Esophagus squamous epithelium (tissue), 5 donors: Measurements from ENCODE around the gene PLEKHN1. TPM values are rescaled to one million over a fixed set of nuclear protein-coding genes. Genes with fewer than 3 reads are reported as not detected.

Experiments
- DNase-seq: peaks from one replicate; lab custom pipeline; 2025; lab: John Stamatoyannopoulos, UW
- H3K27ac ChIP-seq, 4 donors: fragments of 200-600 bp; sonication (generic); one replicate each; pipeline ENCODE4 v1.5.1; 2016 to 2019; ENCODE audit warnings: mild to moderate bottlenecking in 1 of 4
- H3K27me3 ChIP-seq, 4 donors: fragments of 200-600 bp; sonication (generic); 1 replicate in 3 of 4; 2 replicates in 1 of 4; pipeline versions ENCODE4 v1.5.1 to v1.6.0; 2017 to 2021; ENCODE audit warnings: antibody characterized with exemption in 1 of 4
- H3K36me3 ChIP-seq, 3 donors: fragments of 200-600 bp; sonication (generic); one replicate each; pipeline ENCODE4 v1.5.1; 2016 to 2019
- H3K4me1 ChIP-seq, 3 donors: fragments of 200-600 bp; sonication (generic); one replicate each; pipeline ENCODE4 v1.5.1; 2017 to 2019
- H3K4me3 ChIP-seq, 4 donors: fragments of 200-600 bp; sonication (generic); 1 replicate in 3 of 4; 2 replicates in 1 of 4; pipeline ENCODE4 v1.5.1; 2016 to 2019; ENCODE audit warnings: mild to moderate bottlenecking in 2 of 4, moderate library complexity in 1 of 4
- H3K9me3 ChIP-seq, 3 donors: fragments of 200-600 bp; sonication (generic); one replicate each; pipeline ENCODE4 v1.5.1; 2016 to 2019
- POLR2A ChIP-seq, 4 donors: fragments of 450-650 bp; IDR thresholded peaks; one replicate each; pipeline ENCODE4 v1.6.1; 2017; ENCODE audit warnings: antibody characterized with exemption in 4 of 4, mild to moderate bottlenecking in 4 of 4, moderate library complexity in 3 of 4
- WGBS, 2 donors: methylation state at CpG; one replicate each; pipeline ENCODE4 v1.1.5; 2018; 5-methylcytosine and 5-hydroxymethylcytosine counted together
- intact Hi-C: fragments of 100-400 bp; cut with DNase I; formaldehyde crosslinking; loops from one replicate; pipeline ENCODE4 v1.15.0; 2022
- total RNA-seq, 4 donors: library from RNA; depleted of rRNA; stranded (reverse); fragments of >200 nt; gene quantifications; one replicate each; pipeline ENCODE4 v1.1.0, GENCODE V29; 2016
- TF ChIP-seq, protein P1 (sequence below), 6 experiments: fragments of 450-650 bp in 4 of 6; fragments of 200-600 bp in 2 of 6; sonication (generic) in 2 of 6; IDR thresholded peaks; one replicate each; pipeline ENCODE4 v1.5.1; 2016 to 2019; ENCODE audit warnings: antibody characterized with exemption in 6 of 6, mild to moderate bottlenecking in 4 of 6, moderate library complexity in 4 of 6
- donor health status: DM: yes; HTN: yes; CAD: no.

PLEKHN1 gene
- total RNA-seq, 4 donors from 2014 or later: 16.8 to 39.6 (median 23.4) TPM

- Histone ChIP-seq H3K4me3 (peak within 1 kb of the TSS; percentile 80 to 99 (median 90)), H3K36me3 (peaks cover 26 to 57% (median 37%) of the 10 kb centered on the region in 3 donors), H3K27me3 (peaks cover 0 to 6% (median 0%) of the 10 kb centered on the region in 4 donors), H3K27ac (peak within 1 kb of the TSS; percentile 70 to 83 (median 78)), H3K4me1 (peaks cover 26 to 63% (median 35%) of the 10 kb centered on the region in 3 donors), H3K9me3 (no peaks in the 10 kb centered on the region)
- TF ChIP-seq, protein P1, sequence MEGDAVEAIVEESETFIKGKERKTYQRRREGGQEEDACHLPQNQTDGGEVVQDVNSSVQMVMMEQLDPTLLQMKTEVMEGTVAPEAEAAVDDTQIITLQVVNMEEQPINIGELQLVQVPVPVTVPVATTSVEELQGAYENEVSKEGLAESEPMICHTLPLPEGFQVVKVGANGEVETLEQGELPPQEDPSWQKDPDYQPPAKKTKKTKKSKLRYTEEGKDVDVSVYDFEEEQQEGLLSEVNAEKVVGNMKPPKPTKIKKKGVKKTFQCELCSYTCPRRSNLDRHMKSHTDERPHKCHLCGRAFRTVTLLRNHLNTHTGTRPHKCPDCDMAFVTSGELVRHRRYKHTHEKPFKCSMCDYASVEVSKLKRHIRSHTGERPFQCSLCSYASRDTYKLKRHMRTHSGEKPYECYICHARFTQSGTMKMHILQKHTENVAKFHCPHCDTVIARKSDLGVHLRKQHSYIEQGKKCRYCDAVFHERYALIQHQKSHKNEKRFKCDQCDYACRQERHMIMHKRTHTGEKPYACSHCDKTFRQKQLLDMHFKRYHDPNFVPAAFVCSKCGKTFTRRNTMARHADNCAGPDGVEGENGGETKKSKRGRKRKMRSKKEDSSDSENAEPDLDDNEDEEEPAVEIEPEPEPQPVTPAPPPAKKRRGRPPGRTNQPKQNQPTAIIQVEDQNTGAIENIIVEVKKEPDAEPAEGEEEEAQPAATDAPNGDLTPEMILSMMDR (IDR thresholded peaks at IDR 0.05): peak in 1 of 6 experiments; percentile 14
- TF ChIP-seq POLR2A (IDR thresholded peaks at IDR 0.05): peak in 2 of 4 donors; percentile 13 to 43
- DNase-seq: peak; percentile 41
- 0% methylated on average over 3 to 9 of the region's 101 CpGs for WGBS, 2 donors
- intact Hi-C loops: no loop called here
Measured at GRCh38 chr1:958823-959730, 7.2 kb upstream of the PLEKHN1 start, which contains the start of gene NOC2L. Gene NOC2L (minus strand): TSS chr1:959256. CDS start chr1:959240, 16 bp downstream.

DNA sequence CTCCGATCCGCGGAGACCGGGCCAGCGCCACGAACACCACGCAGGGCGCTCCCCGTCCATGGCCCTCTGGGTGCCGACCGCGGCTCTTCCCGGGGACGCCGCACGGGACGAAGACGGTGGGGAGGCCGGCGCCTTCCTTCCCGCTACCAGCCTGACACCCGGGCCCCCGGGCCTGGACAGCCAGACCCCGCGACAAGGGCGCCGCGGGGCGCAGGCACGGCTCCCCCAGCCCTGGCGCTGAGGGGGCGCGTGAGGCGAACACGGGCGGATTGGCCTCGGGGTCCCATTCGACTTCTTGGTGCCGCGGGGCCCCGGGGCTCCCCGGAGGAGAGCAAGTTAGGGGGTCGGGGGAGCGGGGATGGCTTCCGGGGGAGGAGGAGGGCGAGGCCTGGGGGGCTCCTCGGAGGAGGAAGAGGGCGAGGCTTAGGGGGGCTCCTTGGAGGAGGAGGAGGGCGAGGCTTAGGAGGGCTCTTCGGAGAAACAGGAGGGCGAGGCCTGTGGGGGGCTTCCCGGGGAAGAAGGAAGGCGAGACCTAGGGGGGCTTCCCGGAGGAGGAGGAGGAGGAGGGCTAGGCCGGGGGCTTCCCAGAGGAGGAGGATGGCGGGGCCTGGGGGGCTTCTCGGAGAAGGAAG is 6.4 kb upstream of the PLEKHN1 start:
- Histone ChIP-seq H3K4me1 (peaks cover 26 to 63% (median 35%) of the 10 kb centered on the region in 3 donors), H3K9me3 (no peaks in the 10 kb centered on the region), H3K27me3 (peaks cover 0 to 6% (median 0%) of the 10 kb centered on the region in 4 donors), H3K36me3 (peaks cover 18 to 51% (median 30%) of the 10 kb centered on the region in 3 donors), H3K27ac (peak overlapping the region; percentile 55 to 79 (median 66)), H3K4me3 (peak overlapping the region; percentile 80 to 99 (median 90))
- no peak for TF ChIP-seq POLR2A (IDR thresholded peaks at IDR 0.05)
- TF ChIP-seq, protein P1 (IDR thresholded peaks at IDR 0.05): no peak
- intact Hi-C loops: no loop called here
- 16 to 26% methylated on average over 7 to 8 of the region's 57 CpGs for WGBS, 2 donors
- DNase-seq: no peak

- peaks cover 13 to 51% (median 23%) of the 10 kb centered on the region in 3 donors for H3K36me3 ChIP-seq
- intact Hi-C loops: no loop called here
- 0 to 5% methylated on average over 8 to 13 of the region's 109 CpGs for WGBS, 2 donors
- H3K9me3 ChIP-seq: no peaks in the 10 kb centered on the region
- H3K27me3 ChIP-seq: peaks cover 0 to 6% (median 0%) of the 10 kb centered on the region in 4 donors
- TF ChIP-seq POLR2A (IDR thresholded peaks at IDR 0.05): no peak
- TF ChIP-seq, protein P1 (IDR thresholded peaks at IDR 0.05): no peak
- H3K27ac ChIP-seq: peak within 1 kb of the TSS; percentile 55 to 79 (median 66)
- H3K4me1 ChIP-seq: peaks cover 26 to 68% (median 35%) of the 10 kb centered on the region in 3 donors
- no peak for DNase-seq
- peak within 1 kb of the TSS; percentile 80 to 99 (median 90) for H3K4me3 ChIP-seq
Measured at GRCh38 chr1:960363-961131, 5.7 kb upstream of the PLEKHN1 start, which contains the start of gene KLHL17. Gene KLHL17 (plus strand): TSS chr1:960584. CDS start chr1:960694, 110 bp downstream.

GRCh38 chr1:961132-961669 is 5.1 kb upstream of the PLEKHN1 start:
- peak overlapping the region in 3 of 4 donors; percentile 30 to 79 (median 62) for H3K27ac ChIP-seq
- 53 to 66% methylated on average over 7 to 12 of the region's 56 CpGs for WGBS, 2 donors
- DNase-seq: no peak
- TF ChIP-seq, protein P1 (IDR thresholded peaks at IDR 0.05): no peak
- no peak for TF ChIP-seq POLR2A (IDR thresholded peaks at IDR 0.05)
- peaks cover 32 to 74% (median 42%) of the 10 kb centered on the region in 3 donors for H3K4me1 ChIP-seq
- peak overlapping the region; percentile 80 to 99 (median 90) for H3K4me3 ChIP-seq
- peaks cover 0 to 6% (median 0%) of the 10 kb centered on the region in 4 donors for H3K27me3 ChIP-seq
- no peaks in the 10 kb centered on the region for H3K9me3 ChIP-seq
- H3K36me3 ChIP-seq: peaks cover 7 to 44% (median 17%) of the 10 kb centered on the region in 3 donors
- intact Hi-C loops: no loop called here
